IPS DF 4.7 (cell line): Measurements from ENCODE around the gene KRTAP5-10.
"Not testable (repeated sequence)": the region's sequence is repeated elsewhere in the genome, so short reads cannot be mapped to it uniquely, and the experiment has no call there.

Experiments used
- DNase-seq: peaks from one replicate; pipeline ENCODE4 v3.0.0-alpha.2; 2013; ENCODE audit warnings: low spot score; ENCODE audit errors: extremely low read depth

The KRTAP5-10 gene

GRCh38 chr11:71571101-71571850 is 5.9 kb downstream of the KRTAP5-10 start:
- DNase-seq: not testable (repeated sequence)

GRCh38 chr11:71572811-71573210 is 7.4 kb downstream of the KRTAP5-10 start:
- DNase-seq: no peak

GRCh38 chr11:71574418-71574817 is 9.1 kb downstream of the KRTAP5-10 start:
- no peak for DNase-seq

GRCh38 chr11:71575723-71576424 is 10.5 kb downstream of the KRTAP5-10 start:
- DNase-seq: no peak

GRCh38 chr11:71576688-71577465 is 11.5 kb downstream of the KRTAP5-10 start:
- DNase-seq: not testable (repeated sequence)

GRCh38 chr11:71577469-71578004 is 12.2 kb downstream of the KRTAP5-10 start:
- no peak for DNase-seq

- DNase-seq: not testable (repeated sequence)
These were observed 14.2 kb downstream of the KRTAP5-10 start for GRCh38 chr11:71579513-71579912.

GRCh38 chr11:71580057-71581003 is 15.0 kb downstream of the KRTAP5-10 start:
- no peak for DNase-seq

GRCh38 chr11:71581826-71582225 is 16.5 kb downstream of the KRTAP5-10 start:
- DNase-seq: no peak

- no peak for DNase-seq
These were observed 17.0 kb downstream of the KRTAP5-10 start, which contains the start of gene KRTAP5-11 for GRCh38 chr11:71582309-71582895. Gene KRTAP5-11 (minus strand): TSS chr11:71582875. CDS start chr11:71582837, 38 bp downstream.

- not testable (repeated sequence) for DNase-seq
These were observed 17.6 kb downstream of the KRTAP5-10 start for GRCh38 chr11:71582969-71583368.

GRCh38 chr11:71585673-71586072 is 20.3 kb downstream of the KRTAP5-10 start:
- not testable (repeated sequence) for DNase-seq

GRCh38 chr11:71588314-71588713 is 23.0 kb downstream of the KRTAP5-10 start:
- DNase-seq: not testable (repeated sequence)

- peak; percentile 22 for DNase-seq
These were observed 23.6 kb downstream of the KRTAP5-10 start for GRCh38 chr11:71588822-71589545.

GRCh38 chr11:71589546-71589920 is 24.2 kb downstream of the KRTAP5-10 start:
- DNase-seq: not testable (repeated sequence)

- not testable (repeated sequence) for DNase-seq
These were observed 37.9 kb downstream of the KRTAP5-10 start for GRCh38 chr11:71603221-71603620.

GRCh38 chr11:71604798-71605488 is 39.6 kb downstream of the KRTAP5-10 start:
- DNase-seq: not testable (repeated sequence)

GRCh38 chr11:71606853-71607519 is 41.6 kb downstream of the KRTAP5-10 start:
- not testable (repeated sequence) for DNase-seq
